Skin epidermis (tissue), 12 donors: ENCODE measurements around the gene SLC24A4.
"Not testable (repeated sequence)": the region's sequence is repeated elsewhere in the genome, so short reads cannot be mapped to it uniquely, and the experiment has no call there.

Experiments used
- H3K27ac ChIP-seq, 21 experiments: fragments of 200-600 bp; sonication (generic) in 11 of 21; one replicate each; pipeline ENCODE4 v1.5.0; 2020; ENCODE audit warnings: mild to moderate bottlenecking in 3 of 21, inconsistent platforms in 2 of 21, moderate library complexity in 2 of 21
- H3K4me3 ChIP-seq, 7 experiments: fragments of 200-600 bp; sonication (generic) in 2 of 7; one replicate each; pipeline ENCODE4 v1.5.0; 2020; ENCODE audit warnings: inconsistent platforms in 2 of 7, mild to moderate bottlenecking in 2 of 7, moderate library complexity in 1 of 7

SLC24A4 gene

GRCh38 chr14:92525322-92526095 is 202.5 kb downstream of the SLC24A4 start:
- Histone ChIP-seq H3K27ac (peak overlapping the region in 2 of 21 experiments; percentile 21 to 29), H3K4me3 (no peak overlapping the region)

DNA sequence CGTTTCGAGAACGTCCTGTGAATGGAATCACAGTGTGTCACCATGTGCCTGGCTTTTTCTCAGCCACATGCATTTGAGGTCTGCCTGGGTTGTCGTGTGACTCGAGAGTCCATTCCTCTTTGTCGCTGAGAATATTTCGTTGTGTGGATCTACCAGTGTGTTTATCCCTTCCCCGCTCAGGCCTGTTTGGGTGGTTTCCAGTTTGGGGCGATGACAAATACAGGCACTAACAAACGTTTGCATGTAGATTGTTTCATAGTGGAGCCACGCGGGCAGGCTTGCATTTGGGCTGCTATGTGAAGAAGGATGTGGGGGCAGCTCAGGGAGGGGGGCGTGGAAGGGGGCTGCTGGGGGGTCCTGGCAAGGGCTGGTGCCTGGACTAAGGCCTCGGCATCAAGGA is 204.8 kb downstream of the SLC24A4 start:
- Histone ChIP-seq H3K4me3 (no peak overlapping the region), H3K27ac (peak overlapping the region in 1 of 21 experiments; percentile 3)

GRCh38 chr14:92528486-92529100 is 205.6 kb downstream of the SLC24A4 start:
- H3K27ac ChIP-seq: no peak overlapping the region
- H3K4me3 ChIP-seq: no peak overlapping the region

DNA sequence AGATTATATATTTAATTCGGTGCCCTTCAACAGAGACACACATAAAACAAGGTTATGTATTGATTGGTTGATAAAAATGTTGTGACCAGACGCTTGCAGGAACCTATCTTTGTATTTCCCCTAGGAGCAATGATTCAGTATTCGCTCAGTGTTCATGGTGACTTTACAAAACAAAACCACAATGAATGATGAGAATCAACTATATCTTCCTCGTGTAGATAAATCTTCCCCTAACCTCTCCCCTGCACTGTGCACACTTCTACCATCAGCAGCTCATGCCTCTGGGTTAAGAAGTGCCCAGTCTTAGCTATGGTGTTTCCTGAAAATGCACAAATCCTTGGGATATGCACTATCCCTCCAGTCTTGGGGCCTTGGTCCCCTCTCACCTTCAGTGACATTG is 206.9 kb downstream of the SLC24A4 start:
- Histone ChIP-seq H3K4me3 (no peak overlapping the region), H3K27ac (peak overlapping the region in 1 of 21 experiments; percentile 78)

GRCh38 chr14:92531106-92531873 is 208.3 kb downstream of the SLC24A4 start:
- H3K27ac ChIP-seq: peak overlapping the region in 10 of 21 experiments; percentile 25 to 78 (median 54)
- H3K4me3 ChIP-seq: no peak overlapping the region

DNA sequence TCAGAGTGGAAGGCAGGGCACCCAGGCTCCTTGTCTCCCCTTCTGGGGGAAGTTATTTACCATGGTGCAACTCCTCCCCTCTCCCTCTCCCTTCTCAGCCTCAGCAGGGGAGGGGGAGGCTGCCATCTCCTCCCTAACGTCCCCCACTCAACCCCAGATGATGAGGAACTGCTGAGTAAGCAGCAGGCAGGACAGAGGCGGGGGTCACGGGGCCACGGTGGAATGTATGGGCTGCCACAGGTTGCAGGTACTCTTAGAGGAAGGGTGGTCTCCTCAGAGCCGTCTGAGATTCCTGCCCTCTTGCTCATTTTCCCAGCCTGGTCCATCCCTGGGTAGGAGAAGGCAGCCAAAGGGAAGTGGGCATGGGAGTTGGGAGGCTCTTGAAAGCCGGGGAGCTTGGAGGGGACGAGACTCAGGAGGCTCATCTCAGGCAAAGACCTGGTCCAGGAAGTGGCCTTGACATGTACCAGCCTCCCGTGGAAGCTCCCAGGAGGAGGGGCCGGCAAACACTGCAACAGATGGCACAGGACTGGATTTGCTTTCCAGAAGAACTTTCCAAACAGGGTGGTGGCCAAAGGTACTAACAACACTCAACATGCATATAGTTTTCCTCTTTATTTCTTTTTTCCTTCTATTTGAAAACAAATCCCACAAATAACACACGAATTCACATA is 209.7 kb downstream of the SLC24A4 start:
- peak overlapping the region in 10 of 21 experiments; percentile 10 to 78 (median 54) for H3K27ac ChIP-seq
- no peak overlapping the region for H3K4me3 ChIP-seq

DNA sequence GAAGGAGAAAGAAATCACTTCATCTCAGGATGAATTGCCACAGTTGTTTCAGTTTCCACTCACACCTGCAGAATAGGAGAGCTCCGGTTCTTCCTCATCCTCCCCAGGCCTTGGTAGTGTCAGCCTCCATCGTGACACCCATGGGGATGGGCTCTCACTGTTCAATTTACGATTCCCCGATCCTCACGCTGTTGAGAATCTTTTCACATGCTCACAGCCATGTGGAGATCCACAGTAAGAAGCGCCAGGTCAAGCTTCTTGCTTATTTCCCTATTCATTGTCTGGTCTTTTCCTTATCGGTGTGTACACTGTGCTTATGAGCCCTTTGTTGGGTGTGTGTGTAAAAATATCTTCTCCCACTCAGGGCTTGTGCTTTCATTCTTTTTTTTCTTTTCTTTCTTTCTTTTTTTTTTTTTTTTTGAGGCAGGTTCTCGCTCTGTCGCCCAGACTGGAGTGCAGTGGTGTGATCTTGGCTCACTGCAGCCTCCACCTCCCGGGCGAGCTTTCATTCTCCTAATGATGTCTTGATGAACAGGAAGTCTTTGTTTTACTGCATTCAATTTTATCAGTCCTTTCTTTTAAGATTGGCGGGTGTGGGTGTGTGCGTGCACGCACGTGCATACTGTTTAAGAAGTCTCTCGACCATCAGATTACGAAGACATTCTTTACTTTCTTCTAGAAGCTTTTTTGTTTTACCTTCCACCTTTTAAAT is 212.1 kb downstream of the SLC24A4 start:
- H3K4me3 ChIP-seq: no peak overlapping the region
- peak overlapping the region in 3 of 21 experiments; percentile 19 to 31 (median 26) for H3K27ac ChIP-seq

- H3K27ac ChIP-seq, H3K4me3 ChIP-seq: not testable (repeated sequence)
Observed at GRCh38 chr14:92536231-92536630, 213.3 kb downstream of the SLC24A4 start.

GRCh38 chr14:92538412-92538985 is 215.5 kb downstream of the SLC24A4 start:
- Histone ChIP-seq H3K27ac (peak overlapping the region in 8 of 21 experiments; percentile 63 to 95 (median 74)), H3K4me3 (no peak overlapping the region)

DNA sequence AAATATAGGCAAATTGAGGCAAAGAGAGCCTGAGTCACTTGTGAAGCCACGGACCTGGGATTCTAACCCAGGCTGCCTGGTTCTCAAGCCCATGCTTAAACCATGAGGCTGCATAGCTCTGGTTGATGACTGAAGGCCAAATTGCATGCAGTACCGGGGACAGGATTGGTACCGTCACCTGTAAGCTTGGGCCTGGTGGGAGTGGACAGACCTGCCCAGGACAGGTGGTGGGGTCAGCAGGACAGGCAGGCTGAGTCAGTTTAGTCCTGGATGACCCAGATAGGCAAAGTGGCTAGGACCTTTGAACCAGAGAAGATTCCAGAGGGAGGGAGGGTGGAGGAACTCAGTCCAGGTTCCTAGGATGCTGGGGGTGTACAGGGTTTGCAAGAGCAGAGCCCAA is 216.5 kb downstream of the SLC24A4 start:
- no peak overlapping the region for H3K4me3 ChIP-seq
- H3K27ac ChIP-seq: peak overlapping the region in 20 of 21 experiments; percentile 13 to 95 (median 73)

- no peak overlapping the region for H3K4me3 ChIP-seq
- peak overlapping the region in 20 of 21 experiments; percentile 13 to 95 (median 73) for H3K27ac ChIP-seq
Observed at GRCh38 chr14:92539875-92540274, 216.9 kb downstream of the SLC24A4 start.

GRCh38 chr14:92540472-92541048 is 217.6 kb downstream of the SLC24A4 start:
- Histone ChIP-seq H3K4me3 (no peak overlapping the region), H3K27ac (peak overlapping the region in 20 of 21 experiments; percentile 13 to 95 (median 73))

DNA sequence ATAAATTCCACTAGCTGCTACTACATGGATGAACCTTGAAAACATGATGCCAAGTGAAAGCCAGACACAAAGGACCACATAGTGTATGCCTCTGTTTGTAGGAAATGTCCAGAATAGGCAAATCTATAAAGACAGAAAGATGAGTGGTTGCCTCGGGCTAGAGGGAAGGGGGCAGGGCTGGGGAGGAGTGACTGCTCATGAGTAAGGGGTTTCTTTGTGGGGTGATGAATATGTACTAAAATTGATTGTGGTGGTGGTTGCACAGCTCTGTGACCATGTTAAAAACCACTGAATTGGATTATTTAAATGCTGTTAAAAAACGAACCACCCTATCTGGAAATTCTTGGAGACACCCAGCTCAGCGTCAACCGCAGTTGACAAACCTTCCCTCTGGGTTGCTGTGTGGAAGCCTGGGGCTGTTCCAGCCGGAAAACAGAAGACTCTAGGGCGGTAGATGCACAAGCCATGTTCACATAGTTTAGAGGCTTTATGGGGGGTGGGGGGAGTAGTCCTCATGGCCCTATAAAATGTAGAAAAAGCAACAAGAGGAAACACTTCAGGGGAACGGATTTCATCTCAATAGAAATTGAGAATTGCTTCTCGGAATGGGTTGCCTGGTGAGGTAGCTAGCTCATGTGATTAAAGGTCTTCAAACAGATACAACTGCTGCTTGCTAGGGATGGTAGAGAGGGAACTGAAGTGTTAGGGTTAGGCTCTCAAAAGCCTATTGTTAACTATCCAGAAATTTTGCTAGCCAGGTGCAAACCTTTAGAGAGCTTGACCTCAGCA is 220.0 kb downstream of the SLC24A4 start:
- Histone ChIP-seq H3K4me3 (no peak overlapping the region), H3K27ac (peak overlapping the region in 1 of 21 experiments; percentile 6)

DNA sequence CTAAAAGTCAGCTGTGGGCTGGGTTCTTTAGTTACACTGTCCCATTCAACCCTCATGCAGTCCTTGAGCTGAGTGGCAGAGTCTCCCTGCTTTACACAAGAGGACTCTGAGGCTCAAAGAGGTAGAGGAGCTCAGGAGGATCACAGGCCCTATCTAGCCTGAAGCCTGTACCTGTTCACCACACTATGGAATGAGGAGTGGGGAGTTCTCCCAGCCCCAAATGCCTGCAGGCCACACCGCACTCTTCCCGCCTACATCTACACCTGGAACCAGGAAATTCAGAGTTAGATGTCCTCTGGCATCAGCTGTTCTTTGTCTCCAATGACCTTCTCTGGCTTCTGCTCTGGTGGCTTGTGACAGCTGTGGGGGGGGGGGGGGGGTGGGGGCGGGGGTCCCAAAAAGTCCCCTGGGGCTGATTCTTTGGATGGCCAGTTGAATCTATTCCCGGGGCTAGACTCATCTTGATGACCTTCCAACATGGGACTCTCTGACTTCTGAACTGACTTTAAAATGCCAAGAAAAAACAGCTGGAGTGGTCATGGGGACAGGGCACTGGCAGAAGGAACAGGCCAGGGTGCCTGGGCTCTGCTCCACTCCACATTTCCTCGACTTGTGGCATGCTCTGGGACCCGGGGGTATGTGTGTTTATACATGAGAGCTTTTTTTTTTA is 221.2 kb downstream of the SLC24A4 start:
- Histone ChIP-seq H3K27ac (peak overlapping the region in 1 of 21 experiments; percentile 31), H3K4me3 (no peak overlapping the region)

DNA sequence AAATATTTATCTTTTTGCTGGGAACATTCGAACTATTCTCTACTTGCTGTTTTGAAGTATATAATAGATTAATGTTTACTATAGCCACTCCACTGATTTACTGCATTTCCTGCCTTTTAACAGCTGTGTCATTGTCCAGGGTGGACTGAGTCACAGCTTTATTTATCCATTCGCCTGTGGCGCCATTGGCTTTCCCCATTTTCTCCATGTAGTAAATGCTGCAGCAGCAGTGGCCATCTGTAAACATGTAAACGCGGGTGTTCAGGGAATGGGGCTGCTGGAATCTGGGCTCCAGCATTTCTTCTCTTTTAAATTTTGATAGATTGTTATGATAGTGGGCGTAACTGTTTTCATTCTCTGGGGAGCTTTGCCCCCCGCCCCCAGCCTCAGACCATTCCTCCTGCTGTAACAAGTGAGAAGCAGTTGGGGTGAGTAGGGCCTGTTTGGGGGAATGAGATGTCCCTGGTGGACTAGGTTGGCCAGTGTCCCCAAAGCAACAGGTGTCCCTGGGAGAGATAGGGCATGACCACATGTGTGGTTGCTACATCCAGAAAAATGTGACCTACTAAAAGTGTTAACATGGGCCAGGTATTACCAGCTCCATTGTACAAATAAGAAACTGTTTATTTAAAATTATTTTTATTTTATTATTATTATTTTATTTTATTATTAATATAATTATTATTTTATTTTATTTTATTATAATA is 223.5 kb downstream of the SLC24A4 start:
- Histone ChIP-seq H3K4me3 (no peak overlapping the region), H3K27ac (no peak overlapping the region)

- Histone ChIP-seq H3K4me3 (no peak overlapping the region), H3K27ac (peak overlapping the region in 18 of 21 experiments; percentile 2 to 85 (median 58))
Observed at GRCh38 chr14:92549105-92549858, 226.3 kb downstream of the SLC24A4 start.
